PC-3 (cell line): ENCODE measurements around the gene FMC1. TPM values are rescaled to one million over a fixed set of nuclear protein-coding genes. Genes with fewer than 3 reads are reported as not detected.

Experiments
- ATAC-seq: fragments of 200-7000 bp; cut with Tn5 transposase; 2 replicates; pipeline ENCODE4 v1.9.1; 2020; ENCODE audit warnings: mild to moderate bottlenecking, moderate library complexity
- BruUV-seq: library from RNA; stranded (reverse); fragments of 400-500 nt; replicated peaks from 2 replicates; lab custom pipeline; 2021; lab: Mats Ljungman, UMichigan
- CTCF ChIA-PET: fragments of 300-600 bp; sonication (Branson Sonifier 250); formaldehyde crosslinking; loops from one replicate; lab custom pipeline; 2022; ENCODE audit warnings: antibody characterized with exemption; lab: Charles Lee
- POLR2A ChIA-PET: fragments of 300-600 bp; sonication (Branson Sonifier 250); formaldehyde crosslinking; loops from one replicate; lab custom pipeline; 2022; ENCODE audit warnings: antibody characterized with exemption; ENCODE audit not compliant: unreplicated experiment; lab: Charles Lee
- DNase-seq: peaks from one replicate; pipeline ENCODE4 v3.0.0-alpha.2; 2015
- H2AFZ ChIP-seq: fragments of 300-600 bp; sonication (generic); 2 replicates; pipeline ENCODE4 v1.6.0; 2016; ENCODE audit warnings: antibody characterized with exemption, low read length
- H3F3A ChIP-seq: fragments of 300-600 bp; sonication (generic); one replicate; pipeline ENCODE4 v1.6.0; 2017; ENCODE audit warnings: antibody characterized with exemption, low read length, control low read depth, mild to moderate bottlenecking; ENCODE audit not compliant: unreplicated experiment
- H3K27ac ChIP-seq: fragments of 300-600 bp; sonication (generic); 2 replicates; pipeline ENCODE4 v1.5.1; 2016; ENCODE audit warnings: mild to moderate bottlenecking, low read length
- H3K27me3 ChIP-seq: fragments of 300-600 bp; sonication (generic); 2 replicates; pipeline ENCODE4 v1.6.1; 2016; ENCODE audit warnings: low read length, mixed read lengths
- H3K36me3 ChIP-seq: fragments of 300-600 bp; sonication (generic); 2 replicates; pipeline ENCODE4 v1.6.1; 2016; ENCODE audit warnings: low read depth, mixed run types, low read length, mixed read lengths
- H3K4me1 ChIP-seq: fragments of 300-600 bp; sonication (generic); 2 replicates; pipeline ENCODE4 v1.5.1; 2016; ENCODE audit warnings: low read length; ENCODE audit not compliant: insufficient read depth
- H3K4me2 ChIP-seq: fragments of 300-600 bp; sonication (generic); 2 replicates; pipeline ENCODE4 v1.6.0; 2016; ENCODE audit warnings: low read length
- H3K4me3 ChIP-seq: fragments of 300-600 bp; sonication (generic); 2 replicates; pipeline ENCODE4 v1.5.1; 2016; ENCODE audit warnings: mild to moderate bottlenecking, low read length, mixed read lengths
- H3K79me2 ChIP-seq: fragments of 300-600 bp; sonication (generic); 2 replicates; pipeline ENCODE4 v1.6.1; 2017; ENCODE audit warnings: low read length, mixed read lengths
- H3K9ac ChIP-seq: fragments of 300-600 bp; sonication (generic); 2 replicates; pipeline ENCODE4 v1.6.0; 2016; ENCODE audit warnings: mild to moderate bottlenecking, low read length
- H3K9me2 ChIP-seq: fragments of 300-600 bp; sonication (generic); replicated peaks from 2 replicates; pipeline ENCODE4 v1.6.1; 2016; ENCODE audit warnings: mixed run types, low read length, mixed read lengths
- H3K9me3 ChIP-seq: fragments of 300-600 bp; sonication (generic); 2 replicates; pipeline ENCODE4 v1.6.1; 2016; ENCODE audit warnings: low read length, mixed read lengths
- H4K20me1 ChIP-seq: fragments of 300-600 bp; sonication (generic); 2 replicates; pipeline ENCODE4 v1.6.1; 2016; ENCODE audit warnings: low read length, mixed read lengths
- EZH2 ChIP-seq: fragments of 300-600 bp; sonication (generic); IDR thresholded peaks from one replicate; pipeline ENCODE4 v1.6.1; 2017; ENCODE audit warnings: antibody characterized with exemption, mild to moderate bottlenecking, low read length; ENCODE audit not compliant: unreplicated experiment
- EZH2phosphoT487 ChIP-seq: fragments of 300-600 bp; sonication (generic); IDR thresholded peaks from 2 replicates; pipeline ENCODE4 v1.6.1; 2018; ENCODE audit warnings: mild to moderate bottlenecking, antibody characterized with exemption, low read length, borderline replicate concordance
- intact Hi-C: fragments of 100-400 bp; cut with micrococcal nuclease; formaldehyde crosslinking; loops from 2 replicates; pipeline ENCODE4 v1.9.0; 2023
- total RNA-seq: library from RNA; depleted of rRNA; stranded (reverse); fragments of >200 nt; gene quantifications from 2 replicates; pipeline ENCODE4 v1.2.3, GENCODE V29; 2014
- TF ChIP-seq, protein P1 (sequence below): fragments of 300-600 bp; sonication (generic); conservative IDR thresholded peaks from 2 replicates; pipeline ENCODE4 v1.5.1; 2017; ENCODE audit warnings: antibody characterized with exemption, low read depth, mild to moderate bottlenecking, low read length

The FMC1 gene
- total RNA-seq, 1 experiment from 2014 or later: 12.2 TPM

DNA sequence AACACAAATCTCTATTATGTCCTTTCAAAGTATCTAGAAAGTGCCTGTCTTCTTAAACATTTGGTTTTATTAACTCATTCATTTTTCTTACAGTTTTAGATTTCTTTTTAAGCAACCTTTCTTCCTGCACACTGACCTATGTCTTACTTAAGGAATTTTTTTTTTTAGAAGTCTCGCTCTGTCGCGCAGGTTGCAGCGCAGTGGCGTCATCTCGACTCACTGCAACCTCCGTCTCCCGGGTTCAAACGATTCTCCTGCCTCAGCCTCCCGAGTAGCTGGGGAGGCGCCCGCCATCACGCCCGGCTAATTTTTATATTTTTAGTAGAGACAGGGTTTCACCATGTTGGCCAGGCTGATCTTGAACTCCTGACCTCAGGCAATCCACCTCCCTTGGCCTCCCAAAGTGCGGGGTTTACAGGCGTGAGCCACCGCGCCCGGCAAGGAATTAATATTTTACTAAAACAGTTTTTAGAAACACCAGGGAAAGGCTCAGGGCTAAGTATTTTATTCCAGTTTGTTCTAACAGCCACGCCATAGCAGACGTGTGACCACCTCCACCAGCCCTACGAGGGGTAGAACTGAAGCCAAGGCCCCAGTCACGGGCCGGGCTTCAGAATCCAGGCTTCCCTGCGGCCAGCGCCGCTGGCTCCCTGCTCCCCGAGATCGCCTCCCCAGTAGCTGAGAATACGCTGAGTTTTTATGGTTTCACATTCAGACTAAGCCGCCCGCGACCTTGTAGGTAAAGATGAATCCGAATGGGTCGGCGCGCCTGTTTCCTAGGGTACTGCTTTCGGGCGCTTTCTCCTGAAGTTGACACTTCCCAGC lies 17.6 kb downstream of the FMC1 start:
- H3K79me2 ChIP-seq: peaks cover 52% of the 10 kb centered on the region
- peak; percentile 35 for DNase-seq

DNA sequence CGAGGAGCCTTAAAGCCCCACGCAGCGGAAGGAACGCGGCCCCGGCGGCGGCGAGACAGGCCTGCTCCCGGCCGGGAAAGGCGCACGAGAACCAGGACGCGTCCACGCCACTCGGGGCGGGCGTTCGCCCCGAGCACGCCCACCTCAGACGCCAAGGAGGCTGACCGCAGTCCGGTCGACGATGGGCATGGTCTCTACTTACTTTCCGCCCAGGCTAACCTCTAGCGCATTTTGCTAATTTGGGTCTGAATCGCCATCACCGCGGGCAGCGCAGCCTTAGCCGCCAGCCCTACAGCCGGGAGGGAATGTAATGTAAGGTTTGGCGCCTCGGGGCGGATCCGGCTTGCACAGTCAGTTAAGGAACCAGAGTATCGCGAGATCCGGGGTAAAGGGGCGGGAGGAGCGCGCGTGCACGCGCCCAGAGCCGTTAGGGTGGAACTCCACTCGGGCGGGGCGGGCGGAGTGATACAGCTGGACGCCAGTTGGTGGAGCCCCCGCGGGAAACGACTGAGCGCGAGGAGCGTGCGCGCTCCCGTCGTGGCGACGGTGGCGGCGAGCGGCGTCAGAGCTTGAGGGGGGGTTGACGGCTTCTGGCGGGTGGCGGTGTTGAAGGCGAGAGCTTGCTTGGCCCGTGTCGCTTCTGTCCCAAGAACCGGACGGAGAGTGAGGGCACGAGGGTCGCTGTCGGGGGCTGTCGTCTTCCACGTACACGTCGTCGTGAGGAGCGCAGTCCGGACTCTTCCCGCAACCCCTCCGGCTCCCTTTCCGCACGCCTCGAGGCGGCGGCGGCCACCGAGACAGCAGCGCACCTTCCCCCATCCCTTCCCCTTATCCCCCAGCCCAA lies 18.5 kb downstream of the FMC1 start, which contains the start of gene LUC7L2:
TSS of gene LUC7L2 (plus strand) at position 529 of the 844 bp plus-strand sequence. CDS start 368 bp downstream, outside the sequence.
- Histone ChIP-seq H3K9ac (peak within 1 kb of the TSS; percentile 99), H3K4me3 (peak within 1 kb of the TSS; percentile 91), H3K9me3 (no peaks in the 10 kb centered on the region), H3K27ac (peak within 1 kb of the TSS; percentile 88), H2AFZ (peak within 1 kb of the TSS; percentile 78), H3K79me2 (peaks cover 60% of the 10 kb centered on the region), H4K20me1 (peaks cover 35% of the 10 kb centered on the region), H3K4me2 (peak within 1 kb of the TSS; percentile 90), H3K36me3 (peaks cover 3% of the 10 kb centered on the region), H3F3A (no peaks in the 10 kb centered on the region), H3K9me2 (no peaks in the 10 kb centered on the region), H3K27me3 (no peaks in the 10 kb centered on the region), H3K4me1 (peaks cover 14% of the 10 kb centered on the region; the same call in 1 of the 2 replicates)
- DNase-seq: peak; percentile 98
- TF ChIP-seq, protein P1, sequence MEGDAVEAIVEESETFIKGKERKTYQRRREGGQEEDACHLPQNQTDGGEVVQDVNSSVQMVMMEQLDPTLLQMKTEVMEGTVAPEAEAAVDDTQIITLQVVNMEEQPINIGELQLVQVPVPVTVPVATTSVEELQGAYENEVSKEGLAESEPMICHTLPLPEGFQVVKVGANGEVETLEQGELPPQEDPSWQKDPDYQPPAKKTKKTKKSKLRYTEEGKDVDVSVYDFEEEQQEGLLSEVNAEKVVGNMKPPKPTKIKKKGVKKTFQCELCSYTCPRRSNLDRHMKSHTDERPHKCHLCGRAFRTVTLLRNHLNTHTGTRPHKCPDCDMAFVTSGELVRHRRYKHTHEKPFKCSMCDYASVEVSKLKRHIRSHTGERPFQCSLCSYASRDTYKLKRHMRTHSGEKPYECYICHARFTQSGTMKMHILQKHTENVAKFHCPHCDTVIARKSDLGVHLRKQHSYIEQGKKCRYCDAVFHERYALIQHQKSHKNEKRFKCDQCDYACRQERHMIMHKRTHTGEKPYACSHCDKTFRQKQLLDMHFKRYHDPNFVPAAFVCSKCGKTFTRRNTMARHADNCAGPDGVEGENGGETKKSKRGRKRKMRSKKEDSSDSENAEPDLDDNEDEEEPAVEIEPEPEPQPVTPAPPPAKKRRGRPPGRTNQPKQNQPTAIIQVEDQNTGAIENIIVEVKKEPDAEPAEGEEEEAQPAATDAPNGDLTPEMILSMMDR: no peak
- no peak for TF ChIP-seq EZH2
- TF ChIP-seq EZH2phosphoT487: no peak
- BruUV-seq: no TSS peak
- intact Hi-C loops: loop anchor here (1.0 to 10.0 kb wide), 3 partner anchors 19 to 252 kb away; partner anchors contain the start of genes UBN2 and ZC3HAV1
- peak; percentile 77 for ATAC-seq
- ChIA-PET POLR2A (interaction anchor here (0.5 to 0.7 kb wide), 9 partner anchors 10 to 264 kb away, joined by 3 to 11 read pairs (median 6); a partner anchor contains a TSS), CTCF (no interaction called here)

More for the DNA sequence above, 17.6 kb downstream of the FMC1 start:
- Histone ChIP-seq H3K27ac (peak overlapping the region; percentile 88), H3K4me1 (peaks cover 14% of the 10 kb centered on the region; the same call in 1 of the 2 replicates), H3K36me3 (peaks cover 2% of the 10 kb centered on the region; the same call in 1 of the 2 replicates), H3K9me3 (no peaks in the 10 kb centered on the region), H3K4me2 (peak overlapping the region; percentile 90), H2AFZ (peak overlapping the region; percentile 78), H4K20me1 (peaks cover 29% of the 10 kb centered on the region), H3F3A (no peaks in the 10 kb centered on the region), H3K9ac (peak overlapping the region; percentile 99), H3K4me3 (peak overlapping the region; percentile 91), H3K9me2 (no peaks in the 10 kb centered on the region), H3K27me3 (no peaks in the 10 kb centered on the region)
- TF ChIP-seq EZH2 (no peak), EZH2phosphoT487 (no peak)
- TF ChIP-seq, protein P1: no peak
- ATAC-seq: peak; percentile 2
- intact Hi-C loops: loop anchor here (1.0 to 10.0 kb wide), 2 partner anchors 18 to 124 kb away; partner anchors contain the start of gene UBN2
- ChIA-PET CTCF (no interaction called here), POLR2A (interaction anchor here (0.6 to 0.7 kb wide), 2 partner anchors 22 to 263 kb away, joined by 3 to 5 read pairs; no protein-coding TSS in a partner anchor)
- TSS peak; percentile 89 for BruUV-seq
